Stimulated activated naive CD8-positive, alpha-beta T cell treated with anti-CD3 and anti-CD28 coated beads, Interleukin-15, Interleukin-2, amounts not matched to agents 100 ng/mL and 50 ng/mL, for 24 hours (primary cell): Measurements from ENCODE around the gene TAPT1.
A peak's percentile ranks its signal among the peaks of the same experiment; 100 is the strongest.

Experiments used
- H3K27ac Mint-ChIP-seq: one replicate; pipeline ENCODE4 v1.8.0; 2021; ENCODE audit warnings: mild to moderate bottlenecking, mixed read lengths
- H3K27me3 Mint-ChIP-seq: one replicate; pipeline ENCODE4 v1.8.0; 2021; ENCODE audit warnings: mixed read lengths
- H3K36me3 Mint-ChIP-seq: one replicate; pipeline ENCODE4 v1.8.0; 2021; ENCODE audit warnings: low read depth, mixed read lengths
- H3K4me1 Mint-ChIP-seq: one replicate; pipeline ENCODE4 v1.8.0; 2021; ENCODE audit warnings: low read depth, mixed read lengths
- H3K4me3 Mint-ChIP-seq: one replicate; pipeline ENCODE4 v1.8.0; 2021; ENCODE audit warnings: mild to moderate bottlenecking, mixed read lengths
- H3K9me3 Mint-ChIP-seq: one replicate; pipeline ENCODE4 v1.8.0; 2021; ENCODE audit warnings: mixed read lengths

TAPT1 gene

DNA sequence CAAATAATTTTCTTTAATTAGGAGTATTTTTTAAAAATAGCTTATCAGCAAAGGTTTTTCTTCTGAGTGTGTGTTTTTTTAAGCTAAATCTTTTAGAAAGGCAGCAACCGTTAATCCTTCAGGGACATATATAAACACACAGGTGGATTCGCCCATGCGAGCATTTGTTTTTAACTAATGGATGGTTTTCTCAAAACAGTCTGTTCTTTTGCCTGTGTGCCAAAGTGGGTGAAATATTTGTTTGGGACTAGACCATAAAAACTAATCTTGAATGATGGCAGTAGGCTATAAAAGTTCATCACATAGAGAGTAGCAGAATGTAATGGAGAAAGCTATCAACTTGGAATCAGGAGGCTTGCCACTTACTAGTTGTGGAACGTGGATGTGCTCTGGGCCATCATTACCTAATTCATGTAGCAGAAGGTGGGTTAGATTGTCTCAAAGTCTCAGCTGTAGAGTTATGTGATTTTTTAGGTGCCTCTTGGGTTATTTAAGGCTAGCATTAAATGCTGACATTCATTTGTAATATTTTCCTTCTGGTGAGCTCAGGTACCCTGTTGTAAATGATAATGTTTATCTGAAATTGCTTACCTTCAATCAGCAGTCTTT lies 7.4 kb upstream of the TAPT1 start:
- Mint-ChIP-seq H3K4me1 (peaks cover 42% of the 10 kb centered on the region), H3K27me3 (no peaks in the 10 kb centered on the region), H3K9me3 (no peaks in the 10 kb centered on the region), H3K27ac (peak overlapping the region; percentile 16), H3K4me3 (no peak overlapping the region), H3K36me3 (peaks cover 9% of the 10 kb centered on the region)

DNA sequence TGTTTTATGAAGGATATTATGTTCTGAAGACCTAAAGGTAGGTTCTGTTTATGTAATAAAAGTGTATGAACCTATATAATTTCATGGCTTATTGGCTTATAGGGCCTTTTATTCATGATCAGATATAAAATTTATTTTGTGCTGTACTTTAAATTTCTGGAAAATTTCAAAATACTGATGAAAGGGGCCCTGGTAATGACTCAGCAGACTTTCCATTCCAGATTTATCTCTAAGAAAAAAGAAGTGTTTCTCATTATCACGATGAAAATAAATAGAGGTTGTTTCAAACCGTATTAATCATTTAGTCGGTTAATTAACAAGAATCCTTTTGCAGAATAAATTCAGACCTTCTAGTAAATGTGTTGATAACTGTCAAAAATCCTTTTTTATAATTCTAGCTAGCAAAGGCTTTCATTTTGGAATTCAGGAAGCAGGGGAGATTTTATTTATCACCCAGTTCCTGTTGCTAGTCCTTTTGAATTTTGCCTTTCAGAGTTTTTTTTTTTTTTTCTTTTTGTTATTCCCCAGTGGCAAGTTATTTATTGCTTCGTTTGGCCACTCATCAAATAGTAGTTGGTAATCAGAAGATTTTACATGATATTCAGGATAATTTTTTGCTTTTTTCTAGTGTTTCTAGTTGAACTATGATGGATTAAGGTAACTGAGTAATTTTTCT lies 5.4 kb upstream of the TAPT1 start:
- H3K27ac Mint-ChIP-seq = peak overlapping the region; percentile 87
- no peaks in the 10 kb centered on the region for H3K27me3 Mint-ChIP-seq
- H3K4me1 Mint-ChIP-seq = peaks cover 51% of the 10 kb centered on the region
- peak overlapping the region; percentile 60 for H3K4me3 Mint-ChIP-seq
- H3K36me3 Mint-ChIP-seq = peaks cover 12% of the 10 kb centered on the region
- H3K9me3 Mint-ChIP-seq = no peaks in the 10 kb centered on the region

- no peak overlapping the region for H3K4me3 Mint-ChIP-seq
- peaks cover 51% of the 10 kb centered on the region for H3K4me1 Mint-ChIP-seq
- no peaks in the 10 kb centered on the region for H3K9me3 Mint-ChIP-seq
- peaks cover 12% of the 10 kb centered on the region for H3K36me3 Mint-ChIP-seq
- H3K27ac Mint-ChIP-seq = peak overlapping the region; percentile 42
- no peaks in the 10 kb centered on the region for H3K27me3 Mint-ChIP-seq
These were observed 4.0 kb upstream of the TAPT1 start for GRCh38 chr4:16230308-16230707.

DNA sequence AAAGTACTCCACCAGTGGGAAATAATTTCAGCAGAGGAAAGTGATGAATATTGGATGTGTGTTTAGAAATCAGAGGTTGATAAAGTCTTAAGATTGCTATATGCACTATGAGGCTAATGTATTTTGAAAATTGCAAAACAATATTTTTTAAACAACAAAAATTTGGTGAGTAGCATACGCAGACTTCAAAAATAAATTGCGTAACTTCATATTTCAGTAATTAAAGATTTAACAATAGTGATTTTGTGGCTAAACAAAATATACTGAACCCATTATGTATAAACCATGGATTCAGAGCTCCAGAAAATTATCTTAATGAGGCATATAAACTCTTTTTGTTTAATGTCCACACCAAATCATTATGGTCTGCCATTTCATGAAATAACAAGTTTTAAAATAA lies 3.3 kb upstream of the TAPT1 start:
- Mint-ChIP-seq H3K4me3 (no peak overlapping the region), H3K9me3 (no peaks in the 10 kb centered on the region), H3K36me3 (peaks cover 12% of the 10 kb centered on the region), H3K27ac (no peak overlapping the region), H3K27me3 (no peaks in the 10 kb centered on the region), H3K4me1 (peaks cover 57% of the 10 kb centered on the region)

DNA sequence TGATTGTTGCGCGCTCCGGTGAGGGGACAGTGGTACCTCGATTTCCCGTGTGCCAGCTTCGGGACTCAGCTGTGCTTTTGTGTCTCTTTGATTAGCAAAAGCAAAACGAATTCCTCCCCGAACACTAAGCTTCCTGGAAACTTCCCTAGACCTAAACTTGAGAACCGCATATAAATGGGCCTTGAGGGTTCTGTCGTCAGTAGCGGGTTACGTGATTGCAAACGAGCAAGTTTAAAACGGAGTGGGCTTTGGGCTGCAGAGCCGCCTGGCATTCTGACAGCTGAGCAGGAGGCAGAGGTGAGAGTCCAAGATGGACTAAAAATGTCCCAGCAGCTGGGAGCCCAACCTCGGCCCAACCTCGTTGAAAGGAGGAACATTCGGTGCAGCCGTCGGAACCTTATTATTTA lies 1.2 kb upstream of the TAPT1 start:
- H3K27ac Mint-ChIP-seq = peak overlapping the region; percentile 98
- H3K9me3 Mint-ChIP-seq = no peaks in the 10 kb centered on the region
- peaks cover 12% of the 10 kb centered on the region for H3K36me3 Mint-ChIP-seq
- H3K4me3 Mint-ChIP-seq = peak overlapping the region; percentile 93
- H3K4me1 Mint-ChIP-seq = peaks cover 69% of the 10 kb centered on the region
- H3K27me3 Mint-ChIP-seq = no peaks in the 10 kb centered on the region

- Mint-ChIP-seq H3K27me3 (no peaks in the 10 kb centered on the region), H3K36me3 (peaks cover 12% of the 10 kb centered on the region), H3K4me3 (peak overlapping the region; percentile 93), H3K4me1 (peaks cover 69% of the 10 kb centered on the region), H3K27ac (peak overlapping the region; percentile 98), H3K9me3 (no peaks in the 10 kb centered on the region)
These were observed 668 bp upstream of the TAPT1 start for GRCh38 chr4:16226816-16227461.

- H3K4me1 Mint-ChIP-seq = peaks cover 56% of the 10 kb centered on the region
- peaks cover 9% of the 10 kb centered on the region for H3K36me3 Mint-ChIP-seq
- H3K27ac Mint-ChIP-seq = peak overlapping the region; percentile 90
- H3K9me3 Mint-ChIP-seq = no peaks in the 10 kb centered on the region
- peak overlapping the region; percentile 88 for H3K4me3 Mint-ChIP-seq
- no peaks in the 10 kb centered on the region for H3K27me3 Mint-ChIP-seq
These were observed 956 bp downstream of the TAPT1 start for GRCh38 chr4:16225167-16225862.

DNA sequence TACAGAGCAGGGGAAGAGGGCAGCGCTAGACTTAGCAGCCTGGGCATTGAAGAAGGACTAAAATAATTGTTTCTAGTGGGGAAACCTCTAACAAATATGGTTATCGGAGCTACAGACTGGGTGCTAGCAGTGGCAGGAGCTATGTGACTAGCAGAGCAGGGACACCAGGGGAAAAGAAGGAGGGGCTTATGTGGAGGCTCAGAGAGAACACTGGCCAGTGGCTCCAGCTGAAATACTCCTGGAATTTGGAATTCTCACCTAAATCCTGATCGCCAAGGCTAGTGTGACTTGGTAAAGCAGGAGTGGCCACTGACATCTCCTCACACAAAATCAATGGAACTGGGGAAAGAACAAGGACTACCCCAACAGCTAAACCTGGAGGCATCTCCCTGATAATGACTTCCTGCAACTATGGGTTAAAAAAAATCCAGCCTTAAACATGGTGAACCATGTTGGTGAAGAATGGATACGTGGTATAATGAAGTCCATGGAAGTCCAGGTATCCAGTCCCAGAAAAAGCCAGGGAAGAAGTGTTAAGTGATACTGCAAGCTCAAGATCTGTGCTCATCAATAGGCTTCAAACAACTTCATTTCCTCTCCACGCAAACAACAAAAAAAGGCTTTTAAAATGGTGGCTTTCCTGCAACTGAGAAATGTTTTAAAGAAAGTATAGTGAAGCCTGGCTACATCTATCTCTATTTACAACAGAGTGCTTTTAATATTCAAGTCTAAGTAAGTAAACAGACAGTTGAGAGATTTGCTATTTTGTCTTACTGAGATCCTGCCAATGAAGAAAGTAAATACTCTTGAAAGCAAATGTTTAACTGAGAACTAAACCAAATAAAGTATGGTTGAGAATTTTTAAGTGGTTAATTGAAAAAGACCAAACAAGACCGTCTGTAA lies 1.8 kb downstream of the TAPT1 start:
- Mint-ChIP-seq H3K4me1 (peaks cover 52% of the 10 kb centered on the region), H3K36me3 (peaks cover 16% of the 10 kb centered on the region), H3K9me3 (no peaks in the 10 kb centered on the region), H3K4me3 (peak overlapping the region; percentile 88), H3K27me3 (no peaks in the 10 kb centered on the region), H3K27ac (peak overlapping the region; percentile 90)

DNA sequence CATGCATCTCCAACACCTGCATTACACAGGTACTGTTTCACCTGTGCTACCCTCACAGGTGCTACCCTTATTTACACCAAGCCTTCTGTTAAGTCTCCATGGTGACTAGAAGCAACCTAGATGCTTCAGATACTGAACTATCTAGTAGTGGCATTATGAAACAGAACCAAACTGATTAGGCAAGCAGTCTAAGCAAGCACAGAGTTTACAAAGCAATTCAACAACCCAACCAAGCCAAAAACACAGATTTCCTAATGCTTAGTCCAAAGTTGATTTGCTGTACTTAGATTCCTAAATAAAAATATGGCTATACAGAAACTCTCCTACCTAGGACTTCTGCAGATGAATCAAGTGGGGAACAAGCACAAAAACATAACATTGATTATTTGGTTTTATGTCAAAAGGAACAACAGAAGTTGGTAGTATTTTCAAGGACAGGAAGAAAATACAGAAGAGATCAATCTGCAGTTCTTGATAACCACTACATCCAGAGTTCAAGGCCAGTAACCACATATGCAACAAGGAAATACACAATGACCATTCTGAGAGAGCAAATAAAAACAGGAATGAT lies 3.2 kb downstream of the TAPT1 start:
- peaks cover 17% of the 10 kb centered on the region for H3K36me3 Mint-ChIP-seq
- no peaks in the 10 kb centered on the region for H3K9me3 Mint-ChIP-seq
- H3K4me3 Mint-ChIP-seq = peak overlapping the region; percentile 88
- no peak overlapping the region for H3K27ac Mint-ChIP-seq
- H3K4me1 Mint-ChIP-seq = peaks cover 56% of the 10 kb centered on the region
- no peaks in the 10 kb centered on the region for H3K27me3 Mint-ChIP-seq

DNA sequence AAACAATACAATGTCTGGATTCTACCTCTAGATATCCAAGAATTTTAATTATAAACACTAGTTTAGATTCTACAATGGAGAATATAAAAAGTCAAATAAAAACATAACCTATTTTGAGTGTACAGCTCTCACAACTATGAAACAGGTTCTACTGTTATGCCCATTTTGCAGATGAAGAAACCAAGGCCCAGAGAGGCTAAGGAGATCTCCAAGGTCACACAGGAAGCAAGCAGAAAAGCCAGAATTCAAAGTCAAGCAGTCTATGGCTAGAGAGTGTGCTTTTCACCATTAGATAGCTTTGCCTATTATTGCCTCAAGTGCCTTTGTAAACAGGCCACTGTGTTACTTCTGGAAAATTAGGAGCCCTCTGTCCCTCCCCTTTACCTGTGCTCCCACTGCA lies 7.3 kb downstream of the TAPT1 start:
- no peaks in the 10 kb centered on the region for H3K27me3 Mint-ChIP-seq
- peaks cover 42% of the 10 kb centered on the region for H3K36me3 Mint-ChIP-seq
- no peak overlapping the region for H3K27ac Mint-ChIP-seq
- no peak overlapping the region for H3K4me3 Mint-ChIP-seq
- peaks cover 75% of the 10 kb centered on the region for H3K4me1 Mint-ChIP-seq
- no peaks in the 10 kb centered on the region for H3K9me3 Mint-ChIP-seq

DNA sequence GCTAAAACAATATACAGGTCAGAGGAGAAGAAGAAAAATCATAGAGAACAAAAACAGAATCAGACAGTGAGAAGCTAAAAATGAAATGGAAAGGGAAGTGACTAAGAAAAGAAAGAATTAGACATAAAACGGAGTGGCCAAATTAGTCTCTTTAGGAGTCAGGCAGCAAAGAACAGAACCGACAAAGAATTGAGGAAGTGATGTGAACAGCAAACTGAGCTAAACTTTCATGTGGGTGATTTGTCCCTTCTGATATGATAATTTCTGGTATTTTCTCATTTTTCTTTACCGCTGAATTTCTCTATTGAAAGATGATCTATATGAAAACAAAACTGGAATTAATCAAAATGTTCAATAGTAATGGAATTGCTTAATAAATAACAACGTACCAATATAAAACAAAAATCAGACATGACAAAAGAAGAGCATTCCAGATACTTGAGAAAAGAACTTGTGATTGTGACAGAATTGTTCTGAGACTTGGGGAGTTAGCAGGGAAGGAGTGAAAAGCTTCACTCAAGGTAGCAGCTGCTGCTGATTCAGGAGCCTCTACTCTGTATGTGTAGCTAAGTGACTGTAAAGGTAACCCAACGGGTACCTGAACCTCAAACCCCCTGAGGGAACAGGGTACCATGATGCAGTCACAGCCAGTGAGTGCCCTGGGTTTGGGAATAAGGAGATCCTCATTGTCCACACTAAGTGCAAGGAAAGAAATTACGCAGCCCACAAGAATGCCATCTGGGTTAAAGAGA lies 8.8 kb downstream of the TAPT1 start:
- peak overlapping the region; percentile 76 for H3K27ac Mint-ChIP-seq
- H3K27me3 Mint-ChIP-seq = no peaks in the 10 kb centered on the region
- H3K4me1 Mint-ChIP-seq = peaks cover 75% of the 10 kb centered on the region
- peak overlapping the region; percentile 24 for H3K4me3 Mint-ChIP-seq
- no peaks in the 10 kb centered on the region for H3K9me3 Mint-ChIP-seq
- peaks cover 46% of the 10 kb centered on the region for H3K36me3 Mint-ChIP-seq

GRCh38 chr4:16213121-16213520 lies 13.2 kb downstream of the TAPT1 start:
- H3K4me1 Mint-ChIP-seq = peaks cover 71% of the 10 kb centered on the region
- no peak overlapping the region for H3K27ac Mint-ChIP-seq
- no peaks in the 10 kb centered on the region for H3K9me3 Mint-ChIP-seq
- H3K27me3 Mint-ChIP-seq = no peaks in the 10 kb centered on the region
- H3K36me3 Mint-ChIP-seq = peaks cover 65% of the 10 kb centered on the region
- no peak overlapping the region for H3K4me3 Mint-ChIP-seq

- H3K4me1 Mint-ChIP-seq = peaks cover 72% of the 10 kb centered on the region
- H3K9me3 Mint-ChIP-seq = no peaks in the 10 kb centered on the region
- H3K27ac Mint-ChIP-seq = peak overlapping the region; percentile 23
- no peak overlapping the region for H3K4me3 Mint-ChIP-seq
- no peaks in the 10 kb centered on the region for H3K27me3 Mint-ChIP-seq
- H3K36me3 Mint-ChIP-seq = peaks cover 71% of the 10 kb centered on the region
These were observed 14.0 kb downstream of the TAPT1 start for GRCh38 chr4:16212138-16212782.
